IMR-90 (cell line): Measurements from ENCODE around the gene OPCML. TPM values are rescaled to one million over a fixed set of nuclear protein-coding genes. Genes with fewer than 3 reads are reported as not detected.

ENCODE experiments used
- ATAC-seq: fragments of 200-7000 bp; cut with Tn5 transposase; 2 replicates; pipeline ENCODE4 v1.9.1; 2020; ENCODE audit warnings: low read depth, mild to moderate bottlenecking, moderate library complexity
- BruUV-seq: library from RNA; stranded (reverse); fragments of 400-500 nt; replicated peaks from 2 replicates; lab custom pipeline; 2021; lab: Mats Ljungman, UMichigan
- CTCF ChIA-PET: fragments of 300-600 bp; formaldehyde crosslinking; extraction: SDS; loops from one replicate; lab custom pipeline; 2021; ENCODE audit warnings: antibody characterized with exemption; lab: Yijun Ruan, JAX
- POLR2A ChIA-PET: fragments of 300-600 bp; sonication (Branson Sonifier 250); formaldehyde crosslinking; loops from one replicate; lab custom pipeline; 2022; ENCODE audit warnings: antibody characterized with exemption; ENCODE audit not compliant: unreplicated experiment; lab: Charles Lee
- DNase-seq: peaks from one replicate; pipeline ENCODE4 v3.0.0; 2013
- H2AFZ ChIP-seq: replicated peaks from 2 replicates; pipeline ENCODE3; 2013; ENCODE audit warnings: low read length, mild to moderate bottlenecking; ENCODE audit not compliant: poor library complexity
- H2AK5ac ChIP-seq: 2 replicates; pipeline ENCODE4 v1.6.1; 2013; ENCODE audit warnings: low read depth, low read length, inconsistent platforms
- H2AK9ac ChIP-seq: replicated peaks from 2 replicates; pipeline ENCODE3; 2013; ENCODE audit warnings: mild to moderate bottlenecking, low read depth, low read length, moderate library complexity; ENCODE audit not compliant: poor library complexity
- H2BK120ac ChIP-seq: 2 replicates; pipeline ENCODE4 v1.6.1; 2013; ENCODE audit warnings: low read depth, low read length, inconsistent platforms
- H2BK15ac ChIP-seq: 3 replicates; pipeline ENCODE4 v1.6.1; 2013; ENCODE audit warnings: low read depth, low read length, inconsistent platforms
- H2BK20ac ChIP-seq: 2 replicates; pipeline ENCODE4 v1.6.1; 2013; ENCODE audit warnings: low read depth, mild to moderate bottlenecking, inconsistent platforms, low read length, moderate library complexity
- H2BK5ac ChIP-seq: 2 replicates; pipeline ENCODE4 v1.6.1; 2013; ENCODE audit warnings: mild to moderate bottlenecking, low read depth, low read length, inconsistent platforms; ENCODE audit not compliant: poor library complexity, severe bottlenecking
- H3K14ac ChIP-seq: replicated peaks from 2 replicates; pipeline ENCODE4 v1.6.1; 2013; ENCODE audit warnings: low read depth, low read length, inconsistent platforms
- H3K18ac ChIP-seq: 2 replicates; pipeline ENCODE4 v1.6.1; 2013; ENCODE audit warnings: low read depth, low read length, control low read depth
- H3K23ac ChIP-seq: 2 replicates; pipeline ENCODE4 v1.6.1; 2013; ENCODE audit warnings: low read depth, low read length, inconsistent platforms
- H3K27ac ChIP-seq: 2 replicates; pipeline ENCODE4 v1.5.1; 2013; ENCODE audit warnings: mild to moderate bottlenecking, control low read depth, low read length; ENCODE audit not compliant: insufficient read depth
- H3K27me3 ChIP-seq: 2 replicates; pipeline ENCODE4 v1.6.1; 2013; ENCODE audit warnings: low read length; ENCODE audit not compliant: control insufficient read depth, insufficient read depth
- H3K36me3 ChIP-seq: 2 replicates; pipeline ENCODE4 v1.6.1; 2013; ENCODE audit warnings: low read length, mixed read lengths; ENCODE audit not compliant: control insufficient read depth, insufficient read depth
- H3K4ac ChIP-seq: 2 replicates; pipeline ENCODE4 v1.6.1; 2013; ENCODE audit warnings: low read depth, low read length, inconsistent platforms
- H3K4me1 ChIP-seq: 2 replicates; pipeline ENCODE4 v1.6.1; 2013; ENCODE audit warnings: low read length, mixed read lengths; ENCODE audit not compliant: control insufficient read depth, insufficient read depth
- H3K4me2 ChIP-seq: 2 replicates; pipeline ENCODE4 v1.6.1; 2013; ENCODE audit warnings: low read depth, mild to moderate bottlenecking, control low read depth, low read length, moderate library complexity
- H3K4me3 ChIP-seq: 2 replicates; pipeline ENCODE4 v1.5.1; 2013; ENCODE audit warnings: low read depth, mild to moderate bottlenecking, control low read depth, low read length, moderate library complexity; ENCODE audit not compliant: insufficient read depth
- H3K56ac ChIP-seq: 2 replicates; pipeline ENCODE4 v1.6.1; 2013; ENCODE audit warnings: low read length, inconsistent platforms; ENCODE audit not compliant: insufficient read depth; ENCODE audit errors: extremely low read depth
- H3K79me1 ChIP-seq, 2 experiments: 2 replicates each; pipeline ENCODE4 v1.6.1; 2013; ENCODE audit warnings: low read length in 2 of 2, inconsistent platforms in 1 of 2, low read depth in 1 of 2
- H3K9ac ChIP-seq: 2 replicates; pipeline ENCODE4 v1.6.1; 2013; ENCODE audit warnings: low read depth, low read length, control low read depth
- H3K9me1 ChIP-seq: 2 replicates; pipeline ENCODE4 v1.6.1; 2013; ENCODE audit warnings: low read length, inconsistent platforms; ENCODE audit not compliant: insufficient read depth
- H3K9me3 ChIP-seq: 2 replicates; pipeline ENCODE4 v1.6.1; 2013; ENCODE audit warnings: low read length; ENCODE audit not compliant: control insufficient read depth, insufficient read depth
- H4K20me1 ChIP-seq: 2 replicates; pipeline ENCODE4 v1.6.1; 2013; ENCODE audit warnings: low read length, inconsistent platforms; ENCODE audit not compliant: insufficient read depth
- H4K5ac ChIP-seq: 2 replicates; pipeline ENCODE4 v1.6.1; 2013; ENCODE audit warnings: mild to moderate bottlenecking, low read depth, low read length, control low read depth
- H4K8ac ChIP-seq, 2 experiments: 2 replicates each; pipeline ENCODE4 v1.6.1; 2013; ENCODE audit warnings: low read depth in 2 of 2, low read length in 2 of 2, control low read depth in 1 of 2, inconsistent platforms in 1 of 2
- H4K91ac ChIP-seq: 2 replicates; pipeline ENCODE4 v1.6.1; 2013; ENCODE audit warnings: low read depth, low read length, inconsistent platforms; ENCODE audit not compliant: insufficient read depth
- CHD1 ChIP-seq: IDR thresholded peaks from 2 replicates; pipeline ENCODE4 v1.6.1; 2012; ENCODE audit warnings: low read depth, low read length, improper control_type of control experiment
- FOS ChIP-seq: fragments of 150-350 bp; IDR thresholded peaks from 2 replicates; pipeline ENCODE4 v1.6.1; 2016; ENCODE audit warnings: low read depth, low read length
- MAFK ChIP-seq: IDR thresholded peaks from 2 replicates; pipeline ENCODE4 v1.6.1; 2012; ENCODE audit warnings: low read depth, low read length, improper control_type of control experiment
- MAZ ChIP-seq: IDR thresholded peaks from 2 replicates; pipeline ENCODE4 v1.6.1; 2012; ENCODE audit warnings: low read depth, mild to moderate bottlenecking, low read length, improper control_type of control experiment, moderate library complexity, borderline replicate concordance
- POLR2A ChIP-seq: IDR thresholded peaks from 2 replicates; pipeline ENCODE4 v1.6.1; 2012; ENCODE audit warnings: mild to moderate bottlenecking, low read depth, low read length
- RCOR1 ChIP-seq: IDR thresholded peaks from 2 replicates; pipeline ENCODE4 v1.6.1; 2012; ENCODE audit warnings: mild to moderate bottlenecking, low read length, improper control_type of control experiment; ENCODE audit not compliant: insufficient replicate concordance
- SMC3 ChIP-seq: fragments of 150-350 bp; IDR thresholded peaks from 2 replicates; pipeline ENCODE4 v1.6.1; 2016; ENCODE audit warnings: low read depth, mild to moderate bottlenecking, antibody characterized with exemption, low read length, moderate library complexity
- WGBS, 2 experiments: methylation state at CpG; one replicate each; pipeline versions ENCODE4 v1.1.5 to v1.1.7; 2013; ENCODE audit warnings: missing lambda C conversion rate in 2 of 2; ENCODE audit not compliant: insufficient read length in 1 of 2; ENCODE audit errors: extremely low coverage in 2 of 2; 5-methylcytosine and 5-hydroxymethylcytosine counted together
- dilution Hi-C: fragments of 300-500 bp; cut with HindIII; formaldehyde crosslinking; loops from one replicate; pipeline ENCODE4 v1.14.3; 2018; ENCODE audit warnings: low sequenced_read_pairs; ENCODE audit not compliant: unreplicated experiment
- in situ Hi-C: fragments of 300-500 bp; cut with MboI; formaldehyde crosslinking; loops from 3 replicates; pipeline ENCODE4 v1.14.3; 2019; ENCODE audit warnings: low sequenced_read_pairs, inconsistent platforms, mixed read lengths
- intact Hi-C: fragments of 100-400 bp; cut with micrococcal nuclease; formaldehyde crosslinking; loops from 2 replicates; pipeline ENCODE4 v1.10.0; 2022
- polyA plus RNA-seq, 3 experiments: library from polyadenylated mRNA; depleted of rRNA; stranded (reverse); fragments of >200 nt; gene quantifications; 2 replicates each; pipeline ENCODE4 v1.2.3, GENCODE V29; 2012; ENCODE audit warnings: low replicate concordance in 1 of 3
- total RNA-seq: library from RNA; depleted of rRNA; stranded (reverse); fragments of >200 nt; gene quantifications from 2 replicates; pipeline ENCODE4 v1.2.3, GENCODE V29; 2012

OPCML gene
- total and polyA plus RNA-seq, 2 of the 4 experiments (the other 2 are of a cell fraction), result under 0.01 to 2.6 TPM

DNA sequence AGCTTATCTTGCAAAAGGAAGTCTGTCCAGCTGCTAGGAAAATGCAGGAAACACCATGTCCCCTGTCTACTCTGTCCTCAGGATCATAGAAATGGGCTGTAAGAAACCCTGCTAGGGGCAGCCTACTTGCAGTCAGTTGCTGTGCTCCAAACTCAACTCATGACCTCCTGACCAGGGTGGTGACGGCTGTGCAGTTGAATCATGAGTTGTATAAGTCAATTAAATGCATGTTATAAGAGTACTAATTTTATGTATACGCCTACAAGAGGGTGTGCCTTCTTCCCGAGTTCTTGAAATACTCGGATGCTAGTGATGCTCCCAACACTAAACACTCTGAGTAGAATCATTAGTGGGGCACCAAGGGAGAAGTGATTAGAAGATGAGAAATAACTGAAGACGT, 776.4 kb downstream of the OPCML start:
- POLR2A ChIA-PET, result no interaction called here
- no peak overlapping the region for H3K18ac ChIP-seq
- H3K4me3 ChIP-seq, result no peak overlapping the region
- BruUV-seq, result no TSS peak
- H2AFZ ChIP-seq, result no peak overlapping the region
- TF ChIP-seq MAFK (no peak), MAZ (no peak), POLR2A (no peak), FOS (no peak), SMC3 (no peak), CHD1 (no peak), RCOR1 (no peak)
- no peaks in the 10 kb centered on the region for H4K20me1 ChIP-seq
- H2BK15ac ChIP-seq, result no peak overlapping the region
- dilution Hi-C loops (no loop called here), intact Hi-C loops (no loop called here), in situ Hi-C loops (no loop called here)
- H2AK5ac ChIP-seq, result no peak overlapping the region
- no peaks in the 10 kb centered on the region for H3K27me3 ChIP-seq
- DNase-seq (no peak), ATAC-seq (no peak)
- H3K23ac ChIP-seq, result no peak overlapping the region
- no peak overlapping the region for H4K8ac ChIP-seq
- H3K79me1 ChIP-seq, result no peaks in the 10 kb centered on the region
- H3K9me3 ChIP-seq, result no peaks in the 10 kb centered on the region
- CTCF ChIA-PET, result no interaction called here
- no peak overlapping the region for H3K9ac ChIP-seq
- no peaks in the 10 kb centered on the region for H3K9me1 ChIP-seq
- H4K91ac ChIP-seq, result no peak overlapping the region
- H3K27ac ChIP-seq, result no peak overlapping the region
- H2BK20ac ChIP-seq, result no peak overlapping the region
- no peak overlapping the region for H2AK9ac ChIP-seq
- H3K4ac ChIP-seq, result no peak overlapping the region
- no peak overlapping the region for H3K14ac ChIP-seq
- no peak overlapping the region for H3K56ac ChIP-seq
- no peak overlapping the region for H3K4me2 ChIP-seq
- H2BK120ac ChIP-seq, result no peak overlapping the region
- no peak overlapping the region for H2BK5ac ChIP-seq
- no peaks in the 10 kb centered on the region for H3K4me1 ChIP-seq
- H4K5ac ChIP-seq, result no peak overlapping the region
- WGBS, 2 experiments, result no CpG with 5 or more reads among the region's 5 CpGs
- no peaks in the 10 kb centered on the region for H3K36me3 ChIP-seq
